ENCODE measurements around the gene PRSS23. TPM values are rescaled to one million over a fixed set of nuclear protein-coding genes. Genes with fewer than 3 reads are reported as not detected.

PRSS23 gene
- polyA plus RNA-seq, 10 donors: 17.7 to 33.4 (median 23.1) TPM

DNA sequence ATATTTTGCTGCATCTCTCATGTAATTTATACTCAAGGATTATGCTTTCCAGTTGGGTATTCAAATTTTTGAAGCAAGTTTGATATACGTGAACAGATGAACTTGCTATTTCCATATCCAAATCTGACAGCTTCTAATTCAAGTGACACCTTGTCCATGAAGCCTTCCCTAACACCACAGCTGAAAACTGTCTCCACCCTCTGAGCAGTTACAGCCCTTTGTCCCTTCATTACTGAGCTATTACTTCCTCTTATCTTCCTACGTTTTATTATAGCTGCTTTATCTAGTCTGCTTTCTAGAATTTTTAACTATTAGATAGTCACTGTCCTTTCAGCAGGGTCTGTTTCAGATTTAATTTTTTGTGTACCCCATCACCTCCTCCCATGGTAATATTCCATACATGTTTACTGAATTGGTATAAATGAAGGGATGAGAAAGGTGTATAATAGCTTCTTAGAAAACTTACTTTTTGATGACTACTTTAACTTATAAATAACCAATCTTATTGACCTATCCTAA, 13.3 kb upstream of the PRSS23 start:
- no peak for DNase-seq

- DNase-seq: no peak
Observed at GRCh38 chr11:86787656-86788055, 12.7 kb upstream of the PRSS23 start.

GRCh38 chr11:86790195-86790725, 10.1 kb upstream of the PRSS23 start:
- DNase-seq: no peak

DNA sequence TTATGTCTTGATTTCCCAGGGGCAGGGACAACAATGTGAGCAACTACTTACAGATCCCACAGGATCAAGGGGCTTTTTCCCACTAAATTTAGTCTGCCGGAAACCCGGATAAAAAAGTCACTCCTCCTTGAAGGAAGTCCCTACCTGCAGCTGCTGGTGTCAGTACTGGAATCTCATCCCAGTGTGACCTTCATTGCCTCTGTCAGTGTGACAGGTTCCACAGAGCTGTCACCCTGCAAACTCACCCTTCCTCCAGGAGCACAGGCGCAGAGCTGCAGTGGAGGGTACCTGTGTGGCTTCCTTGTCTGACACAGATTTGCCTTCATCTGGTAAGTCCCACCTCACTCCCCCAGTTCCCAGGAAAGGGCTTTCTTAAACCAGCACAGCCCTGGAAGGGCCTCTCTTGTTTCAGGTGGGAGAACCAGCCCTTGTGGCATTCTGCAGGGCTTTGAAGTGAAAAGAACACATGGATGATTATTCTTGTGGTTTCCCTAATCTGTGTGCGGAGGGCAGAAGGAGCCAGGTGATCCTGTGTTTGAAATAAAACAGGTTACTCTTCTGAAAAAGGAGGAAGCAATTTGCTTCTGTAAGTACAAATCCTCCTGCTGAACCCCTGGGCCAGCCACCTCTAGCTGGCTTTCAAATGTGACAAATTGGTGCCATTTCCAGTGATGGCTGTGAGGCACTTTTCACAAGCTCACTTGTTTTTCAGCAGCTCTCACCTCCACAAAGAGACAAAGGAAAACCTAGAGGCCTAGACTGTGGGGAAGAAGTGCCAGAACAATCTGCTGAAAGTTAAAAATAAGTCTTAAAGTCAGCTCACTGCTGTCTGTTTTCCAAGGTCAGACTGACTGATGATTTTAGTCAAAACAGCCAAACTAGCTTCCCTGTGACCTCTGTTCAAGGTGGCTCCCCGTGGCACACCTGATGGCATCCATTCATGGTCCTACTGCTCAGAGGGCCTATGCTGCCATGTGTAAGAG, 9.2 kb upstream of the PRSS23 start:
- DNase-seq: peak in 1 of 3 donors; percentile 41

DNA sequence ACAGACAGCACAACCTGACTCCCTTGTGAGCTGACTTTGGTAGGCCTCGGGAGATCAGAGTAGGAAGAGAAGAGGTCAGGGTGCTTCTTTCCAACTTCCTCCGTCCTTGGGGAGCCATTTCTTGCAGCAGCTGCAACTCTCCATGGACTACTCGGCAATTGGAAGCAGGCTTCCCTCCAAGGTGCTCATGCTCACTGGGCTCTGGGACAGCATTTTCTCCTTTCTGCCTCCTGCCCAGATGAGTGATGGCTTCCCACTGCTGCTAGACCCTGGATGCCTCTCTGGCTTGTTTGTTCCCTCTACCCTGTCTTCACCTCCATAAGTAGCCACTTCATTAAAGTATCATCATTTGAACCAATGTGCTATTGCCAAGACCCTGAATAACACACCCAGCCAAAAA, 8.2 kb upstream of the PRSS23 start:
- no peak for DNase-seq

- DNase-seq: no peak
Observed at GRCh38 chr11:86793307-86793706, 7.0 kb upstream of the PRSS23 start.

- DNase-seq: no peak
Observed at GRCh38 chr11:86795511-86795910, 4.8 kb upstream of the PRSS23 start.

DNA sequence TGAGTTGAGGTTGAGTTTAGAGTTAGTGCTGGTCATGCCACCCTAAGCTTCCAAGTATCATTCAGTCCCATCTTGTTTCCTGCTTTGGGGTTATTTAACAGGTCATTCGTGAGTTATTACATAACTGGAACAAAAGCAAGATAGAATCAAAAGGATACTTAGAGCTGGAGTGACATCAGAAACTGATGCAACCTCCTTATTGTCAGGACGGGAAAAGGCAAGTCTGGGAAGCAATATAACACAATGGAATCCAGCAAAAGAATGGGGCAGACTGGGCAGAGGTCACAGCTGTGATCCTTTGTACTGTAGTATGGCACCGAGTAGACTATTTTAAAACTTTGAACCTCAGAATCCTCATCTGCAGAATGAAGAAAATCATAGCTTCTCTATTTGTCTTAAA, 4.4 kb upstream of the PRSS23 start:
- no peak for DNase-seq

DNA sequence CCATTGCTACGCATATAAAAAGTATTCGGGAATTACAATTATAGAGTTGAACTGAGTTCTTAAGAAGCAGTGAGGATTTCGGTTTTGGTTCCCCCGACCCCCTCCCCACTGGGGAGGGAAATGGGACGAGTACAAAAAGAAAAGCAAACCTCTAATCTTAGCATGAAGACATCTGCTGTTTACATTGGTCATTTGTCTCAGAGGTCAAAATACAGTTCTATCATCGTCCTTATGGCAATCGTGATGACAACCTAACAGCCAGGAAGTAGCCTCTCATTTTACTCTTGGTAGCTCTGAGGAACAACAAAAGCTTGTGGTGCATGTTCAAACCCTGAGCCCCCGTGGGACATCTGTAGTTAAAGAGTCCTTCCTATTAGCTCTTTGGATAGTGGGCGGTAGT, 3.2 kb upstream of the PRSS23 start:
- DNase-seq: no peak

DNA sequence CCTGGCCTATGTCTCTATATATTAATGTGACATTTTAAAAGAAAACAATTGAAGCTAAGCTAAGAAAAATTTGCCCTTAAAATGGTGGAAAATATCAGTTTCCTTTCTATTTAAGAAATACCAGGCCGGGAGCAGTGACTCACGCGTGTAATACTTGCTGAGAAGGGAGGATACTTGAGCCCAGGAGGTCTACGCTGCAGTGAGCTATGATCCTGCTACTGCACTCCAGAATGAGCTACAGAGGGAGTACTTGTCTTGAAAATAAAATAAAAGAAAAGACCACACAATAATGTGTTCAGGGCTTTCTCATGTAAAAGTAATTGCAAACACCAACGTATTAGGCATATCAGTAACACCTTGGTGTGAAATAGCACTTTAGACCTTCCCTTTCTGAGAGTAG, 1.4 kb upstream of the PRSS23 start:
- peak in 1 of 3 donors; percentile 61 for DNase-seq

DNA sequence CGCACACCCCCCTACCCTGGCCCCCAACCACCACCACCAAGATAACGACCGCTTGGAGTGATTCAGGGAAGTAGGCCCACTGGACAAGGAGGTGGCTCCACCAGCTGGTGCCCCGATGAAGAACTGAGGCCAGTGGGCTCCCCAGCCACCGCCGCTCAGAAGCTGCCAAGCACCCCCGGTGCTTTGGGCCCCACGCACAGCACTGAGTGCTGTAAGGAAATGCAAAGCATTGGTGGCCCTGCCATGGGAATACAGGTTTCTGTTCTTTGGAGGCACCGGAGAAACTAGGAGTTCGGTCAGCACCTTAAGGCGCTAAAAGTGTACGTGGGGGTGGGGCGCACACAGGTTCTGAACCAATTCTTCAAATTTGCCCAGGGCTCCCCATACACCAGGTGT, 664 bp upstream of the PRSS23 start:
- DNase-seq: no peak

- DNase-seq: no peak
Observed at GRCh38 chr11:86800960-86801272, 574 bp downstream of the PRSS23 start.

- no peak for DNase-seq
Observed at GRCh38 chr11:86801364-86801763, 1.0 kb downstream of the PRSS23 start.

GRCh38 chr11:86802146-86802545, 1.8 kb downstream of the PRSS23 start:
- no peak for DNase-seq

- DNase-seq: peak in 1 of 3 donors; percentile 55
Observed at GRCh38 chr11:86802601-86803051, 2.3 kb downstream of the PRSS23 start.

GRCh38 chr11:86803136-86804045, 3.0 kb downstream of the PRSS23 start:
- DNase-seq: no peak

- no peak for DNase-seq
Observed at GRCh38 chr11:86804951-86805350, 4.6 kb downstream of the PRSS23 start.

DNA sequence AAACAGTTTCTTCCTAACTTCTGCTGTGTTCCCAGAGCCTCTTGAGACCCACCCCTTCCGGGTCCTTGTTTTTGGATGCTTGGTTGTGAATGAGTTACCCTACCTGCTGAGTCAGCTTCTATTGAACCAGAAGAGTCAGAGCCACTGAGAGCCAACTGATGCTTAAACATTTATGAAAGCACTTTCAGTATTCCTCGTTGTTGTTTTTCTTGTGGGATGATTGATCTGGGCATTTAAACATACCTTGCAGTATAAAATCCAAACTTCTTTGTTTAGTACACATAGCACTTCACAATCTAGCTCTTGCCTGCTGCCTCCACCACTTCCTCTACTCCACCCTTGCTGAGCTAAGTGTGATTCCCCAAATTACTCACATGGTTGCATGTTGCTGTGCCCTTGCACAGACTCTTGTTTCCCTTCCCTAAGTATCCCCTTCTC, 5.5 kb downstream of the PRSS23 start:
- no peak for DNase-seq

GRCh38 chr11:86806903-86807302, 6.6 kb downstream of the PRSS23 start:
- DNase-seq: no peak

DNA sequence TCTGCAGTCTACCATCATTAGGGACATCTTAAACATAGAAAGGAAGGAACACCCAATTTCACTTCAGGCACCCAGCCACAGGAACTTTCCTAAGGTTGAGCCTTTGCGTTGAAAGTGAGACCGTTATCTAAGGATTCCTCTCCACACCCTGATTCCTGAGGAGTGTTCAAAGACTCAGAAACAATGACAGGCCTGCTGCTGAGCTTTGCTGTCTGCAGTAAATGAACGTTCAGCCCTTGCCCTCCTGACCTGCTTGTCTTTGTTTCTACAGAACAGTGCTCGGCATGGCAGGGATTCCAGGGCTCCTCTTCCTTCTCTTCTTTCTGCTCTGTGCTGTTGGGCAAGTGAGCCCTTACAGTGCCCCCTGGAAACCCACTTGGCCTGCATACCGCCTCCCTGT, 7.0 kb downstream of the PRSS23 start:
- DNase-seq: no peak

GRCh38 chr11:86809561-86809960, 9.2 kb downstream of the PRSS23 start:
- DNase-seq: no peak

GRCh38 chr11:86810288-86810687, 9.9 kb downstream of the PRSS23 start:
- DNase-seq: peak in 1 of 3 donors; percentile 41

Data from muscle of back (tissue), 11 donors.